NCI-H2227 treated with DMSO at 0.1 percent for 48 hours (cell line): ENCODE measurements around the gene NRF1.

Experiments
- DNase-seq: peaks from one replicate; lab custom pipeline; 2025; lab: John Stamatoyannopoulos, UW

The NRF1 gene

DNA sequence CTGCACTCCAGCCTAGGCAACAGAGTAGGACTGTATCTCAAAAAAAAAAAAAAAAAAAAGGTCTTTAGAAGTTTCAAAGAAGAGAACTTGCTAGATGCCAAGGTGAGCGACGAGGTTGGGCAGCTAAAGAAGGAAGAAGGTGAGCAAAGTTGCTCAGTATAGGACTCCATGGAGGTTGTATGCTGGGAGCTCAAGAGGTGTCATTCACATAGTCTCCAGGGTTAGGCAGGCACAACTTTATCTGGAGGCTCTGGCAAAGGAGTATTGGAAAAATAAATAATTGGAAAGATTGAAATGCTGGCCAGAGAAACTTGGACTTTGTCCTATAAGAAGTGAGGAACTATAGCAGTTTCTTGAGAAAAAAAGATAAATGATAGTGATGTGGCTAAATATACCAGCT is 74.5 kb downstream of the NRF1 start:
- no peak for DNase-seq

DNA sequence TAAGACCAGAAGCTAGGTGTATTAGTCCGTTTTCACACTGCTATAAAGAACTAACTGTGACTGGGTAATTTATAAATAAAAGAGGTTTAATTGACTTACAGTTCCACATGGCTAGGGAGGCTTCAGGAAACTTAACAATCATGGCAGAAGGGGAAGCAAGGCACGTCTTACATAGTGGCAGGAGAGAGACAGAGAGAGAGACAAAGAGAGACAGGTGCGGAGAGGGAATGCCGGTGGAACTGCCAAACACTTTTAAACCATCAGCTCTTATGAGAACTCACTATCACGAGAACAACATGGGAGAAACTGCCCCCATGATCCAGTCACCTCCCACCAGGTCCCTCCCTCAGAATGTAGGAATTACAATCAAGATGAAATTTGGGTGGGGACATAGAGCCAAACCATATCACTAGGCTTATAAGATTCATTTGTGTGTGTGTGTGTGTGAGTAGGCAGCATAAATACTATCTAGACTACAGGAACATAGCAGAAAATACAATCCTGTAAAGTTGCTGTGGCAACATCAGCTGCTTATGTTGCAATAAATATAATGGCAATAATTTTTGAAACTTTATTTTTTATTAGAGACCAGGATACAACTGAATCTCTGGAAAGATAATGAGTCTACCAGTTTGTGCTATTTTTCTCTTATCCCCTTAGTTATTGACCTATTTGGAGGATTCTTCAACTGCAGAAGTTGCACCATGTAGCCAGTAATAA is 77.1 kb downstream of the NRF1 start:
- no peak for DNase-seq

DNA sequence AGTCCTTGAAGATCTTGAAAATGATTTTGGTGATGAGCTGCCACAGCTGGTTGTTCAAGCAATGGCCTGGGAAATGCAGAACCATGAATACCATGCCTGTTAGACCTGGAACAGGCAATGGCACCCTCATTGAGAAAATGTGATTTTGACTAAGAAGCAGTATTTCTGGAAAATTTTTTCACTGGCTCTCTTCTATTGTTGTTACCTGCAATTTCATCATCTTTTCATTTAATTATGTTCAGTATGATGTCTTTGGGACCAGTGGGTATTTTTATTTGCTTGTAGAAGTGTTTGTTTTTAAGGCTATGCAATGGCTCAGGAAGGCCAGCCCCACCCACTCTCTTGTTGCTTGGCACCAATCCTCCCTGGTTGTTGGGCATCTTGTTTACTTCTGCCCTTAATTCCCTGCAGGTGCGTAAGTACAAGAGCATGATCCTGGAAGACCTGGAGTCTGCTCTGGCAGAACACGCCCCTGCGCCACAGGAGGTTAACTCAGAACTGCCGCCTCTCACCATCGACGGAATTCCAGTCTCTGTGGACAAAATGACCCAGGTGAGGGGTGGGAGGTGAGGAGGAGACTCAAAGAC is 78.6 kb downstream of the NRF1 start:
- no peak for DNase-seq

DNA sequence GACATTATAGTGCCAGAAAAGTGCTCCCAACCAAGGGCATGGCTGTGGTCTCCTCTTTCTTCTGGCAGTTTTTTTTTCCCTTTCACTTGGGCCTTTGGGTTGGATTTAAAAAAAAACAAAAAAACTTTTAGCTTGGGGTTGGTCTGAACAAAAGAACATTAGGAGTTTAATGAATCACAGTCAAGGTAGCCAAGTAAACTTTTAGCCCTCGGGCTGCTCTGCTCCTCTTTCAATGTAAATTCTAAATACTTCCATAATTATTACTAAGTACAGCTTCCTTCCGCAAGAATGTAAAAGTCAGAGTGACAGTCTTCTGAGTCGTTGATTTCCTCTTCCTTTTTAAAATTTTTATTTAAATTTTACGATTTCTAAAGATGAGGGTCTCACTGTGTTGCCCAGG is 79.2 kb downstream of the NRF1 start:
- DNase-seq = no peak

DNA sequence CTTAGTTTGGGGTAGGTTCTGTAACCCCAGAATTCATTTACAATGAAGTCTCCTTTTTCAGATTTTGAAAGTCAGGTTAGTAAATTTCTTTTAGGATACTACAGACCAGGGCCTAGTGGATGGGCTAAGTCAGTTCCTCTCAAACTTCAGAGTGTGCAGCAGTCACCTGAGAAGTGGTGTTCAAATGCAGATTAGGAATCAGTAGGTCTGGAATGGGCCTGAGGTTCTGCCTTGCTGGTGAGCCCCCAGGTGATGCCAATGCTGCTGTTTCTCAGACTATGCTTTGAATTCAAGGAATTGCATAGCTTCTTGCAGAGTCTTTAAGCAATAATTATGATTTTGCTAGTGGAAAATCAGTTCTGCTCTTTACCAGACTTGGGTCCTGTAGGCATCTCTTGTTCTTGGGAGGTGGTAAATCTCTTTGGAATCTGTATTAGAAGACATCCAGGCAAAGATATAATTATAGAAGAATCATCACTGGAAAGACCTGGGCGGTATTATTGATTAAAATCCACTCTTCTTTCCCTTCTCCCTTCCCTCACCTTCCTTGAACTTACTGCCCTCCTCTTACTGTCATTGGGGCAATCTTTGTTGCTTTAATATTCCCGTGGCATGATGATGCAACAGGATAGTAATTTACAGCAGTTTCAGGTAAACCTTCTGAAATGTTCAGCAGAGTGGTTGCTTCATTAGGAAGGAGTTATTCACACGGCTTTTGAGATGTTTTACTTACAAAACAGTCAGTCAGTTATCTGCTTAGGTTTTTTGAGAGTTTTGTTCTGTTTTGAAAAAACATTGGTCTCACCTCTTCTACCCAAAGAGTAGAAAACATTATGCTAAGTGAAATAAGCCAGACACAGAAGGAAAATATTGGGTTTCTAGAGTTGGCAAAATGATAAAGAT is 87.2 kb downstream of the NRF1 start:
- no peak for DNase-seq

DNA sequence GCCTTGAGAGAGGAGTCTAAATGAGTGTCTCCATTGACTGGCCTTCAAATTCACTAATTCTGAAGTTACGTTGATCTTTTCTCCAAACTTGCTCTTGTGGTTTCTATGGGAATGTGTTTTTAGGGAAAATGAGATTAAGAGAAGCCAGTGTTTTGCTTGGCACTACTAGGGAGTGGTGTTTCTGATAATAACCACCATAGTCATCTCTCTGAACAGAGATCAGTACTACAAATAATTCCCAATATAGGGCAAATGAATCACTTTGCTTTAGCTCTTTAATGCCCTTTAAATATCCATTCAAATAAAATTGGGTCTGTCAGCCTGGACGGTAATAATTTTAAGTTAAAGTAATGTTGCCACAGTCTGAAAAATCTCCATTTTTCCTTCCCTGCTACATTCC is 90.8 kb downstream of the NRF1 start:
- DNase-seq = no peak

DNA sequence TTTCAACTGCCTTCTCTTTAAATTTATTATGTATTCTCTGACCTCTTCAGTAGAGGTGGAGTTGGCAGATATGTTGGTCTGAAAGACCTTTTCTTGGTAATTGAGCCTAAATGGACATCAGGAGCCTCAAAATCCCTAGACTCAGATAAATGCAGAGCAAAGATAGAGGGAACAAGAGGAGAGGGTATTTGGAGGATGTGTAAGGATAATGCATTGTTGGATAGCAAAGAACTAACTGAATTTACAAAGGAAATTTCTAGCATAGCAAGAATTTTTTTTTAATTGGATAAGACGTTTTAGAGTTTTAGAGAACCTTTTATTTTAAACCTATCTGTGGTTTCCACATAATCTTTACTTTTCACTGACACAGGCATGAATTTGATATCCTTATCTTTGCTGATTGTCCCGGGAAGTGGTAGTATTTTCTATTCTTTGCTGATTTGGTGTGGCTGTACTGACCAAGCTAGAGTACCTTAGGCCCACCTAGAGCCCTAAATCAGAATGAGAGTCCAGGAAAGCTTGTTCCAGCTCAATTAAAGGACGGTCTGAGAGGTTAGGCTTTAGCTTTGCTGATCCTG is 91.3 kb downstream of the NRF1 start:
- no peak for DNase-seq

DNA sequence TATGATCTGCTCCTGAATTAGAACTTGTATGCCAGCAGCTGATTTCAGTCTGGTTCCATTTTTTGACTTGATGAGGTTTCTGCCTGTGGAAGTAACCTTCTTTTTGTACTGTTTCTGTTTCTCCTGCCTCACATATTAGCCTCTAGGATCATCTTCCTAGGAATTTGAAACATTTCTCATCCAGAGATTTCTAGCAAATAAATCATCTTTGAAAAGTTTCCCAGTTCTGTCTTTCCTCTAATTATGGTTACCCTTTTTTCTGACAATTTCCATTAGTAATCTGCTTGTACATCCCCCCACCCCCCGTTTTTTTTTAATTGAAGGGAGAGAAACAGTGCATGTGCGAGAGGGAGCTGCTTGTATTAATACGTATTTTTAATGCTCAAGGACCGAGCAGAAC is 92.2 kb downstream of the NRF1 start:
- no peak for DNase-seq

DNA sequence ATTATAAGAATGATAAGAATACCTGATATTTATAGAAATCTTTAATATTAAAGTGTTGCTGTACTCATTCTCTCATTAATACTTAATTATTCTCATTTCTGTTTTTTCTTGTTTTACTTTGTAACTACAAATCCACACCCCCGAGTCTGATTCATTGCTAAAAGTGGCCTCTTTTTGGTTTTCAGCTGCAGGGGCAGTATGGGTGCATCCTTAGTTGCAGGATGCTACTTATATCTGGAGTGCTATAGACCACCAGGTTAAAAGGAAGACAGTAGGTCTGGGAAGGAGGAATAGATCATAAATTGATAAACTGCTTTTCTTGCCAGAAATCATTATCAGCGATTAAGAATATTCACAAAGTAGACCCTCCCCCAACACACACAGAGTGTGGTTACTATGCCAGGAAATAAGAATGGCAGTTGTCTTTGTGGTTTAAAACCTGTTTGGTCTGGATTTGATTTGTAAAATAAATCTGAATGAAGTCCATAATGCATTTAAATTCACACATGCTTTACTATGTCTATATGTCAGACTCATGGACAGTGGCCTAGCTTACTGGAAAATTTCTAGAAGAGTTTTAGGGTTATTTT is 96.5 kb downstream of the NRF1 start:
- no peak for DNase-seq

DNA sequence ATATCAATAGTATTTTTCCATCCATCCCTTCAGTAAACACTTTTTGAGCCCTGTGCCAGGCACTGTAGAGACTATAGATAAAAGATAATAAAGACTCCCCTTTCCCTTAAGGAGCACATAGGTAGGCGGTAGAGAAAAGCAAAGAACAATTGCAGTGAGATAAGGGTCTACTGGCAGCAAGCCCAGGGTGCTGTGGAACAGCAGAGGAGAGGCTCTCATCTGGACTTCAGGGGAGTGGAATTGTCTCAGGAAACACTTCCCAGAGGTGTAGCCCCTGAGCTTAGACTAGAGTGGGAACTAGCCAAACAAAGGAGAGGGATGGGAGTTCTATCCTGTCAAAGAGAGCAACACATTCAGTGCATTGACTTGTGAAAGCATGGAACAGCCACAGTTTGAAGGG is 102.0 kb downstream of the NRF1 start:
- peak; percentile 35 for DNase-seq

DNA sequence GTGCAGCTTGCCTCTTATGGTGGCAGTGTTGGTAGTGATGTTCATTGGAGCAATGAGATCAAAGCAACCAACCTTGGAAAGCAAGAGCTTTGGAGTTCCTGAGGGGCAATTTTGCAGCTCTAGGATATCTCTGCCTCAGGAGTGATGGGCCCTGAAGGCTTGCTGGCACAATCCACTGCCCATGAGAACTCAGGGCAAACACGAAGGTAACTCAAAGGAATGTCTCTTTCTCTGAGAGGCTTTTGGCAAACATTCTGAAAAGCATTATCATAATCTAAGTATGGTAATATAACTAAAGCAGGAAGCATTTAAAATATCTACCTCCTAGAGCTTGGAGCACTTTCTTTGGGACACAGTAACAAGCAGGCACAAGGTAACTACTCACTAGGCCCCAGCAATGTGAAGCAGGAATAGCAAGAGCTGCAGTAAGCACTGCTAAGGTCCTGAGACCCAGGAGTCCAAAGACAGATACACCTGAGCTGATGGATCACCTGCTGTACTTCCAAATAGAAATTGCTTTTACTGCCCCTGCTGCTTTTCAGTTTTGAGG is 103.1 kb downstream of the NRF1 start:
- no peak for DNase-seq

DNA sequence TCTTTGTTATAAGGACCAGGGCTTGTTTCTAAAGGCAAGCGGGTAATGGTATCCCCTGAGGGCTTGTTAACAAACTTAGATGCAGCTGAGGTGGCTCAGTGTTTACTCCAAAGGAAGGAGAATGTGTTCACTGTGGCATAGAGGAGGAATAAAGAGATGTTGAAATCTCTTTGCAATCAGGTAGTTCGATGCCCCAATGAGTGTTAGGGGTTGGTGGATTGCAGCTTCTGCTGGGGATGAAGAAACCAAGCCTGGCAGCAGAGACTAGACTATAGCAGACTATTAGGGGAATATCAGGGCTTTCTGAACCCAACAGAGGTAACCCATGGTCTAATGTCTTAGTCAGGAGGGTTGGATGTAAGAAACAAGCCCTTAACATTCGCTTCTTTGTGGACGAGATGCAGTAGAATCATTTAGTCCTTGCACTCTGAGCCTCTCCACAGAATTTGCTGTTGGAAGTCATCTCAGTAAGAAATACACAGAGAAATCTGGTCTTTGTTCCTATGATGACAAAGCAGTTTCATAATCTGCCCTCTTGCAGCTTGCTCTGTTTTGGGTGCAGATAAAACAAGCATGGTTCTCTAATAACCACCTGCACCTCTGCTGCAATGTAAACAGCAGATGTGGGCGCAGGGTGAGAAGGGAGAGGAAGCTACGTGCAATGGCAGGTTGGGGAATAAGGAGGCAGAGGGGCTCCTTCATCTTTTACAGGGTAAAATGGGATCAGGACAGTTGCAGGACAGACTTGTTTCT is 108.6 kb downstream of the NRF1 start:
- no peak for DNase-seq

DNA sequence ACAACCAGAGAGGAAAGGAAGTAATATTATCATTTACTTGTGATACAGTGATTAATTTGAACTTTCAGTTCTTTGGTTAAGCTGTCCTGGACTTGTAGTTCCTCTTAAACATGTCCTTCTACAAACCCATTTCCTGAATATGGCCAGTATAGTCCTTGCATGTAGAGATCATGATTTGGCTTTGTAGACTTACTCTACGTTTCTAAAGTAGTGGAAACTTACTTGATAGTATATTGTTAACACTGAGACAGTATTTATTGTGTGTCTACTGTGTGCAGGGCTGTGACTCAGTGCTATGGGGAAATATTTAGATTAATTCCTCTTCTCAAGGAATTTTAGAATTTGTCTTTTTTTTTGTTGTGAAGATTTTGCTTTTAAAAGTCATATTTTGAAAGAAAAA is 109.5 kb downstream of the NRF1 start:
- no peak for DNase-seq

DNA sequence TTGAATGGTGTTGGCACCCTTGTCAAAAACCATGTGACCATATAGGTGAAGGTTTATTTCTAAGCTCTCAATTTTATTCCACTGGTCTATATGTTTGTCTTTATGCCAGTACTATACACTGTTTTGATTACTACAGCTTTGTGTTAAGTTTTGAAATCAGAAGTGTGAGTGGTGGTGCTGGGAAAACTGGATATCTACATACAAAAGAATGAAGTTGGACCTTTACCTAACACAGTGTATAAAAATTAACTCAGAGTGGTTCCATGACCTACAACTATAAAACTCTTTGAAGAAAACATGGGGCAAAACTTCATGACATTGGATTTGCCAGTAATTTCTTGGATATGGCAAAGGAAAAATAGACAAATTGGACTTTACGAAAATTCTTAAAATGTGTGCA is 112.2 kb downstream of the NRF1 start:
- DNase-seq = no peak

DNA sequence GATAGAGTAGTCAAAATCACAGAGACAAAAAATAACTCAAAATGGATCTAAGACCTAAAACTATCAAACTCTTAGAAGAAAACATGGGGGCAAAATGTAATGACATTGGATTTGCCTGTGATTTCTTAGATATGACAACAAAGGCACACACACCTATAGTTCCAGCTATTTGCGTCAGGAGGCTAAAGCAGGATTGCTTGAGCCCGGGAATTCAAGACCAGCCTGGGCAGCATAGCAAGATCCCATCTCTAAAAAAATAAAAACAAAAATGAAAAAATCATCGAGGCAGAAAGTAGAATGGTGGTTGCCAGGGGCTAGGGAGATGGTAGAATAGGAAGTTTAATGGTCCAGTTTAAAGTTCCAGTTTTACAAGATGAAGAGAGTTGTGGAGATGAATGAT is 113.3 kb downstream of the NRF1 start:
- DNase-seq = no peak

DNA sequence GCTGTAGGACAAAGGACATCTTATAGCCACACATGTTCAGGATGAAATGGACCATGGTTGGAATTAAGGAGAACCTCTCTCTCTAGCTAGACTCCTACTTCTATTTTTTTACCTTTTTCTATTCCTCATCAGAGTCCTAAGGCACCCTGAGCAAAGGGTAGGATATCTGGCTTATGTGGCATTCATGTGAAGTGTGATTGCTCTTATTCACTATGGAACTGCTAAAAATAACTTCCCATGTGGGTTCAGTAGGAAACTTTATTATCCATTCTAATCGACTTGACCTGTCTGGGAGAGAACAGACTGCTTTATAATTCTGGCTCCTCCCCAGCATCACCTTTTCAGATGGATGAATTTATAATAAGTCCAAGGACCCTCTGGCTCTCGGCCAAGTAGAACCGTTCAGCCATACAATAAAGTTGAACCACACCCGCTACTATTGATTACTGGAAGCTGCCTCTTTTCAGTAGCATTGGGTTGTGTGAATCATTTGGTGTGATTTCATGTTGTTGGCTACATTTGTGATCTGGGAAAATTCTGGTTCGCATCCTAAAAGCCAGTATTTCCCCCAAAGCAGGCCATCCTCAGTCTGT is 117.5 kb downstream of the NRF1 start:
- DNase-seq = no peak

DNA sequence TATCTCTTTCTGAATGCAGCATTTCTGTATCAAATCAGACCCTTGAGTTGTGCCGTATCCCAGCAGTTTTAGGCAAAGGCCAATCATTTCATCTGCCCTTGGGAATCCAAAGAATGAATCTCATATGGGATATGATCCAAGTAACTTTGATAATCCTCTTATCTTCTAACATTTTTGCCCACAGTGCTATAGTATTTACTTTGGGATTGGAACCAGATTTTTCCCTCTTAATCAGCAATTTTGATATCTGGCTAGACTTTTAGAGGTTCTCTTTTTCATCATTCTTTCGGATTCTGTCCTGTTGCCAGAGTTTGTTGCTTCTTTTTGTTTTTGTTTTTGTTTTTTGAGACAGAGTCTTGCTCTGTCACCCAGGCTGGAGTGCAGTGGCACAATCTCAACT is 118.0 kb downstream of the NRF1 start:
- no peak for DNase-seq

DNA sequence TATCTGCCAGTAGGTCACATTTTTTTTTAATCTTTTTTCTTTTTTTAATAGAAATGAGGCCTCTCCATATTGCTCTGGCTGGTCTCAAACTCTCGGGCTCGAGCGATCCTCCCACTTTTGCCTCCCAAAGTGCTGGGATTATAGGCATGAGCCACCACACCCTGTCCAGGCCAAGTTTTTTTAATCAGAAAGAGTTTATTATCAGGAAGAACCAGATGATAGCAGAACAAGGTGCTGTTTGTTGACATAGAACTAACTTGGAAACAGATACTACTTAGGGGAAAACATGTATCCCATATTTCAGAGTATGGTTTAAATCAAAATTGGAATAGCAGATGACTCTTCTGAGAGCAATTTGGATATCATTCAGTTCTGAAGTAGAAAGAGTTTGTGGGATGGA is 118.6 kb downstream of the NRF1 start:
- no peak for DNase-seq

DNA sequence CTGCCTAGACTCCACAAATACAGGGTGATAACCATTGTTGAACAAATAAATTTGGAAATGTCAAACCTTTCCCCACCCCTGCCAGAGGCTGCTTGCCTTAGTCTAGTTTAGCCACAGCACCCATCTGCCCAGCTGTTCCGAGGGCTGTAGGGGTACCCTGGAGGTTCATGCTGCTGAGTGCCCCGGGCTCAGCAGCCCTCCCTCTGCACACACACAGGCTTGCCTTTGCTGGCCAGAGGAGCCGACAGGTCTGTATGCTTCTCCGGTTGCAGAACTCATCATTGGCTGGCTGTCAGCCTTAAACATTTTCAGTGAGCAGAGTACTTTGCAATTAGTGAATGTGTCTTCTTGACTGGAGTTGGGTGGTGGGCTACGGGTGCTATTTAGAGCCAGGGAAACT is 122.9 kb downstream of the NRF1 start:
- DNase-seq = no peak

DNA sequence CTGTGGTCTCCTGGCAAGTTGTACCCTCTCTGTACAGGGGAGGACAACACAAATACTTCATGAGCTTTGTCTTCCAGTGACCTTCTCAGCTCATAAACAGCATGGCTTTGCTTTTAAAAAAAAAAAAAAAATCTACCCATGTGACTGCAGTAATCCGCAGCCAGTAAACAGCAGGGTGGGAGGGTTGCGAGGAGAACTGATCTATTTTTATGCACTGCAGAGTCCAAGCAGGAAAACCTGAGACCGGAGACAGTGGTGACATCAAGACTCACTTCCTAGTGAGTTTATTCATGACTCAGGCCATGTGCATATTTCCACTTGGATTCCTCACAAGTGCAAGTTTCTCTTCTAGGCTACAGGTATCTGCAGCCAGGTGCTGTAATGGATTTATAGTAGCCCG is 127.9 kb downstream of the NRF1 start:
- DNase-seq = peak; percentile 78
